ENCODE data around the gene APBA2. TPM values are rescaled to one million over a fixed set of nuclear protein-coding genes. Genes with fewer than 3 reads are reported as not detected.

Gene APBA2
- total and polyA plus RNA-seq, 10 of the 15 experiments (the other 5 are each of a cell fraction or from before 2014, with no cell fraction given) = 0.06 to 0.26 (median 0.07) TPM; not detected in 7

DNA sequence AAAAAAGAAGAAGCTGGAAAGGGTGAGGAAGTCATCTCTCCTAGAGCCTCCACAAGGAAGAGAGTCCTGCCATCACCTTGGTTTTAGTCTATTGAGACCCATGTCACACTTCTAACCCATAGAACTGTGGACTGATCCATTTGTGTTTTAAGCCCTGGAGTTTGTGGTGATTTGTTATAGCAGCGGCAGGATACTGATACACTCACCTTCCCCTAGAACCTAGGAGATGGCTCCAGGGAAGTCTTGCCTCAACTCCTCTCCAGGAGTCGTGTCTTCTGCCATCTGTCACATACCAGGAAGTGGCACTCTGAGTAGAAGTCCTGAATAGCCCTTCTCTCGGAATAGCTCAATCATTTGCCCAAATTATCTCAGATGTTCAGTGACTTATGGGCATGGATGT is 14.6 kb upstream of the APBA2 start:
- Histone ChIP-seq H3K4me2 (ENCODE audit: control insufficient read depth, insufficient read depth) (no peak overlapping the region), H3K27ac (ENCODE audit: control insufficient read depth, insufficient read depth) (no peak overlapping the region), H3K4me1 (ENCODE audit: control insufficient read depth, insufficient read depth, low read length) (no peaks in the 10 kb centered on the region), H2AFZ (ENCODE audit: control insufficient read depth, low read depth, low read length) (no peak overlapping the region), H3K36me3 (ENCODE audit: control insufficient read depth in 2 of 2, insufficient read depth in 2 of 2, low read length in 1 of 2) (no peaks in the 10 kb centered on the region), H3K27me3 (replicated peaks in 1 of 2; ENCODE audit: control insufficient read depth in 2 of 2, insufficient read depth in 2 of 2, low read length in 1 of 2) (no peaks in the 10 kb centered on the region; a peak in 2 of 4 replicates), H4K20me1 (ENCODE audit: control insufficient read depth, insufficient read depth) (no peaks in the 10 kb centered on the region), H3K79me2 (ENCODE audit: control insufficient read depth, insufficient read depth, low read length) (no peaks in the 10 kb centered on the region), H3K4me3 (no peak overlapping the region), H3K9ac (ENCODE audit: control insufficient read depth, insufficient read depth, low read length) (no peak overlapping the region), H3K9me3 (replicated peaks; ENCODE audit: control insufficient read depth, insufficient read depth, low read length) (no peaks in the 10 kb centered on the region)
- ATAC-seq (no peak), DNase-seq (ENCODE audit: low read depth, low spot score) (no peak), FAIRE-seq (no peak)
- 51% methylated on average over 3 of the region's 3 CpGs for WGBS (ENCODE audit: insufficient coverage, insufficient replicate concordance, low lambda C conversion rate, missing lambda C conversion rate)
- intact Hi-C loops (cut with micrococcal nuclease; ENCODE audit: unreplicated experiment) (no loop called here), in situ Hi-C loops (cut with MboI) (no loop called here)
- ChIA-PET RAD21 (ENCODE audit: unreplicated experiment) (no interaction called here), SMC1A (ENCODE audit: uncharacterized antibody, unreplicated experiment) (no interaction called here), POLR2A (no interaction called here), CTCF (no interaction called here)
- TF ChIP-seq LARP7 (IDR thresholded peaks at IDR 0.05) = no peak
- TF ChIP-seq EP300 (IDR thresholded peaks at IDR 0.05; ENCODE audit: borderline replicate concordance in 1 of 2, control insufficient read depth in 1 of 2, low read depth in 2 of 2, low read length in 2 of 2) = no peak
- no TSS peak for BruUV-seq (replicated peaks)

DNA sequence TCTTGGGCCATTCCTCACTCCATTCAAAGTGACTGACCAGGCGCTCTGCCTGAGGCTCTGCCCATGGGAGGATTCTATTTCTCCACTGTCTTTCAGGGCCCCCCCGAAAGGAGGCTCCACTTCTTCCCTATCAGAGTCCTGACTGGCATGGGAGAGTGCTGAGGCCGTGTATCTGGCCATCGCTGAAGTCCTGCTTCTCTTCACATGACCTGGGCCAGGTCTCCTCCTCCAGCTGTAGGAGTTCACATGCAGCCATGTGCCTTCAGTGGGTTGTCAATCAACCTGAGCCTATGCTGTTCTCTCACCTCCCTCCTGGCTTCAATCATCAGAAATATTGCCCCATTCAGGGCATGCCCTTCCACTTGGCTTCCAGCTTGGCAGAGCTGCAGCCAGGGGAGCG is 12.8 kb upstream of the APBA2 start:
- ChIA-PET SMC1A (ENCODE audit: uncharacterized antibody, unreplicated experiment) (no interaction called here), POLR2A (no interaction called here), CTCF (interaction anchor here (0.6 kb wide), 1 partner anchor 10 kb away, joined by 3 read pairs; no protein-coding TSS in a partner anchor), RAD21 (ENCODE audit: unreplicated experiment) (no interaction called here)
- in situ Hi-C loops (cut with MboI) = no loop called here
- Histone ChIP-seq H3K27ac (ENCODE audit: control insufficient read depth, insufficient read depth) (no peak overlapping the region), H3K36me3 (ENCODE audit: control insufficient read depth in 2 of 2, insufficient read depth in 2 of 2, low read length in 1 of 2) (no peaks in the 10 kb centered on the region), H3K4me1 (ENCODE audit: control insufficient read depth, insufficient read depth, low read length) (no peaks in the 10 kb centered on the region), H3K4me2 (ENCODE audit: control insufficient read depth, insufficient read depth) (no peak overlapping the region), H3K9ac (ENCODE audit: control insufficient read depth, insufficient read depth, low read length) (no peak overlapping the region), H4K20me1 (ENCODE audit: control insufficient read depth, insufficient read depth) (no peaks in the 10 kb centered on the region), H3K4me3 (no peak overlapping the region), H3K9me3 (replicated peaks; ENCODE audit: control insufficient read depth, insufficient read depth, low read length) (no peaks in the 10 kb centered on the region), H3K27me3 (replicated peaks in 1 of 2; ENCODE audit: control insufficient read depth in 2 of 2, insufficient read depth in 2 of 2, low read length in 1 of 2) (no peaks in the 10 kb centered on the region; a peak in 2 of 4 replicates), H2AFZ (ENCODE audit: control insufficient read depth, low read depth, low read length) (no peak overlapping the region), H3K79me2 (ENCODE audit: control insufficient read depth, insufficient read depth, low read length) (no peaks in the 10 kb centered on the region)
- intact Hi-C loops (cut with micrococcal nuclease; ENCODE audit: unreplicated experiment) = no loop called here
- ATAC-seq (no peak), FAIRE-seq (no peak), DNase-seq (ENCODE audit: low read depth, low spot score) (no peak)
- BruUV-seq (replicated peaks) = no TSS peak
- 25% methylated on average over 5 of the region's 5 CpGs for WGBS (ENCODE audit: insufficient coverage, insufficient replicate concordance, low lambda C conversion rate, missing lambda C conversion rate)
- TF ChIP-seq ATF3 (IDR thresholded peaks at IDR 0.05; ENCODE audit: borderline replicate concordance, extremely low read depth, low read depth, low read length) (no peak), CHD4 (IDR thresholded peaks at IDR 0.05) (no peak), RBBP5 (conservative IDR thresholded peaks at IDR 0.05) (no peak), NKRF (conservative IDR thresholded peaks at IDR 0.05) (no peak), KDM1A (IDR thresholded peaks at IDR 0.05; ENCODE audit: borderline replicate concordance) (no peak), YY1 (IDR thresholded peaks at IDR 0.05; ENCODE audit: low read depth, low read length) (no peak), CREM (IDR thresholded peaks at IDR 0.05; ENCODE audit: low read depth) (no peak), PAX5 (IDR thresholded peaks at IDR 0.05; ENCODE audit: borderline replicate concordance, low read depth, low read length) (no peak)
